ENCODE measurements around the gene PI4KA. TPM values are rescaled to one million over a fixed set of nuclear protein-coding genes. Genes with fewer than 3 reads are reported as not detected.

Gene PI4KA
- total RNA-seq = 102 TPM

GRCh38 chr22:20858615-20859416 lies at the start of gene PI4KA, which contains the start of gene SNAP29:
TSS of gene PI4KA (minus strand) at chr22:20858811. CDS start at chr22:20858725, 86 bp downstream.
TSS of gene SNAP29 (plus strand) at chr22:20859007. CDS start at chr22:20859111, 104 bp downstream.

GRCh38 chr22:20773793-20774212 lies 84.8 kb downstream of the PI4KA start, which contains the start of gene SERPIND1:
TSS of gene SERPIND1 (plus strand) at chr22:20774113. CDS start at chr22:20779313, 5,200 bp downstream.

Other genes with a start within 250 kb of the PI4KA start
- gene SERPIND1, start 84.7 kb downstream of the PI4KA start, total RNA-seq = 5.8 TPM
- gene SNAP29, start 196 bp upstream of the PI4KA start, total RNA-seq = 10.1 TPM
- gene CRKL, start 58.6 kb upstream of the PI4KA start, total RNA-seq = 69.2 TPM
- gene AIFM3, start 108.4 kb upstream of the PI4KA start, total RNA-seq = 27.5 TPM
- 53.5 TPM for gene LZTR1, start 123.5 kb upstream of the PI4KA start, total RNA-seq
- 18.2 TPM for gene THAP7, start 143.3 kb upstream of the PI4KA start, total RNA-seq
- 1.2 TPM for gene P2RX6, start 156.4 kb upstream of the PI4KA start, total RNA-seq
- gene SLC7A4, start 173.8 kb upstream of the PI4KA start, total RNA-seq = 6.7 TPM
- gene LRRC74B, start 187.1 kb upstream of the PI4KA start, total RNA-seq = 0.46 TPM